Activated CD4-positive, alpha-beta T cell treated with anti-CD3 and anti-CD28 coated beads, Interleukin-2, Interleukin-6, amounts not matched to agents 100 ng/mL and 50 ng/mL, durations not matched to agents 16 hours and 8 hours (primary cell): ENCODE measurements around the gene KRT83.

Source experiments
- DNase-seq: peaks from one replicate; pipeline ENCODE4 v3.0.0-alpha.2; 2020

Gene KRT83

DNA sequence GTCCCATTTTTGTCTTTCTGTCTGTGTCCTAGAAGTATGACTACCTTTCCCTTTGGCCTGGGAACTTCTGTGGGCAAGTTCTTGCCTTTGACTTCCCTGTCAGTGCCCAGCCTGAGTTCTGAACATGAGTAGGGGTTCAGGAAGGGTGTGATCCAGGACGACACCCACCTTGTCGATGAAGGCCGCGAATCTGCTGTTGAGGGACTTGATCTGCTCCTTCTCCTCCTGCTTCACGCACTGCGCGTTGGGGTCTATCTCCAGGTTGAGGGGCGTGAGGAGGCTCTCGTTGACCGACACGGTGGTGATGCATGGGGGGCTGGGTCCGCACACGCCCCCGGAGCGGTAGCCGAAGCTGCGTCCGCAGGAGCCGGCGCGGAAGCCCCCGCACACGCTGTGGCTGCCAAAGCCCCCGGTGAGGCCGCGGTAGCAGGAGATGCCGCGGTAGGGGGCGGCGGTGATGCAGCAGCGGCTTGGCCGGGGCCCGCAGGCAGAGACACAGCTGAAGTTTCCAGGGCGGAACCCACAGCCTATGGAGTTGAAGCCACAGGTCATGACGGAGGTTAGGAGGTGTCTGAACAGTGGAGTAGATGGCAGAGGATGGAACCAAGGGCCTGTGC, at the start of gene KRT83:
KRT83 (minus strand) TSS at position 615 of the 617 bp plus-strand sequence; CDS start at position 552, 63 bp downstream.
- DNase-seq: no peak

DNA sequence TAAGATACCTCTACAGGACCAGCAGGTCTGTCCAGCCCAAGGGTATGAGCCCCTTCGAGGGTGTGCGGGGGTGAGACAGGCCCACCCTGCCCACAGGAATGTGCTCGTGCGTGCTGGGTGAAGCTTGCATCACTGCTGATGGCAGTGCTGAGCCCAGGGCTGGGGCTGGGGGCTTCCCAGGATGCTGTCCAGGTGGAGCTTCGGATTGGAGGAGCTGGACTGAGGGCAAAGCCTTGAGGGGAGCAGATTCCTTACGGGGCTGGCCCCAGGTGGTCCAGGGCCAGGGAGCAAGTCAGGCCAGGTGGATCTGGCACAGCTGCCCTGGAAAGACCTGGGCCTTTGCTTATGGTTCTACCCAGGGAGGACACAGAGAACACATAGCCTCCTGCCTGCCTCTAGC, 48.6 kb upstream of the KRT83 start:
- no peak for DNase-seq

DNA sequence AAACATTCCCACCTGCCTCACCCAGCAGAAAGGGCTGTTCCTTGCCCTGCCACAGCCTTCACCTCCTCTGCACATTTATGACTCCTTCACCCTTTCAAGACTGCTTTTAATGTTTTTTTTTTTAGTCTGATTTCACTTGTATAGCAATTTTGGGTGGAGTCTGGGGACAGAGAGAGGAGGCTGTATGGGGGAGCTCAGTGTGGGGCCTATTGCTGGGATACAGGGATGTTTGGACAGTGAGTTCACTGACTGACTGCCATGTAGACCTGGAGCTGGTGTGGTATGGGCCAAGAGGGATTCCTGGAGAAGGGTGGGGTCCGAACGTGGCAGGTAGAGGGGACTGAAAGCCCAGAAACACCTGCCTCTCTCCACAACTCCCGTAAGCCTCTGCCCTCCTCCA, 48.0 kb upstream of the KRT83 start:
- no peak for DNase-seq

DNA sequence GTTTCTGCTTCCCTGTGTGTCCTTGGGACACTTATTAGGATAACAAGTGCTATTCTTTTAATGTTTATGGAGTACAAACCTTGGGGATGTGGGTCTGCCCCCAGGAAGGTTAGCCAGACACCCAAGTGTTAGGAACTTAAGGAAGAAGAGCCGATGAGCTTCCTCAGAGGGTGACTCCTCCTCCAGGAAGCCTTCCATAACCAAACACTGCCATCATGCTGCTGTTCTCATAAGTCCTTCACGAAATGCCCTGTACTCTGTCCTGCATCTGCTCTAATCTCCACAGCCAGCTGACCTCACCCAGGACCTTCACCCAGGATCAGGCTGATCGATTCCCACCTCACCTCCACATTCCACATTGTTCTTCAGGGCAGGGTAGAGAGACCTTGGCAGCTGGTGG, 47.3 kb upstream of the KRT83 start:
- DNase-seq: no peak

DNA sequence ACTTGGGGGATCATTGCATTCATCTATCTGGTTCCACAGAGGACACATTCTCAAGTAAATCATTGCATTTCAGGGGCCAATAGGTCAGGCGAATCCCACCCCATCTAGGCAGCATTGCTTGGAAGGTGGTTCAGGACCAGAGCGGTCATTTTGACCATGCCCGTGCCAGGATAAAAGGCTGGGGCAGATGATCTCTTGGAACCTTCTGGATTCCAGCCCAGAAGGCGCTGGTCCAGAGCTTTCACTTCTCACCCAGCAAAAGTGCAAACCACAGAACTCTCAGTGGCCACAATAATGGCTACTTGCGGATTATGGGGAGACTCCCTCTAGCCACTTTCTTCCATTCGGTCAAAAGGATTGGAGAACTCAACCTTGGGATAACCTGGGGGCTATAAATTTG, 46.7 kb upstream of the KRT83 start:
- no peak for DNase-seq

DNA sequence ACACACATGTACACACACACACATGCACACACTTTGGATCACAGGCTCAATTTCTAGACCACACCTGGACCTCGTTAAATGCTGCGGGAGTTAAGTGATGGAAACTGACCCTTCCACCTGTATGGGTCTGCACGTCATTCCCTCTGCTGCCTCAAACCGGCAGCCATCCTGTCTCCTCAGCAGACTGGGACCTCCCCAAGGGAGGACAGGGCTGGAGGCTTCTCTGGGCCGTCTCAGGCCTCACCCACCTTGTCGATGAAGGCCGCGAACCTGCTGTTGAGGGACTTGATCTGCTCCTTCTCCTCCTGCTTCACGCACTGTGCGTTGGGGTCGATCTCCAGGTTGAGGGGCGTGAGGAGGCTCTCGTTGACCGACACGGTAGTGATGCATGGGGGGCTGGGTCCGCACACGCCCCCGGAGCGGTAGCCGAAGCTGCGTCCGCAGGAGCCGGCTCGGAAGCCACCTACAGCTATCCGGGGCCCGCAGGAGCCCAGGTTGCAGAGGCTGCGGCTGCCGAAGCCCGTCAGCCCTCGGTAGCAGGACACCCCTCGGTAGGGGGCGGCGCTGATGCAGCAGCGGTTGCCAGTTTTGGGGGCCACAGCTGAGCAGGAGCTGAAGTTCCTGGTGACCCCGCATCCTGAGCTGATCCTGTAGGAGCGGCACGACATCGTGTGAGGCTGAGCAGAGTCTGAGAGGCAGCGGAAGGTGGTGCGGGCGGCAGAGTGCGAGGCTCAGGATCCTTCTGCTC, 45.7 kb upstream of the KRT83 start, which contains the start of gene KRT85:
KRT85 (minus strand) TSS at position 744 of the 748 bp plus-strand sequence; CDS start at position 668, 76 bp downstream.
- DNase-seq: no peak

DNA sequence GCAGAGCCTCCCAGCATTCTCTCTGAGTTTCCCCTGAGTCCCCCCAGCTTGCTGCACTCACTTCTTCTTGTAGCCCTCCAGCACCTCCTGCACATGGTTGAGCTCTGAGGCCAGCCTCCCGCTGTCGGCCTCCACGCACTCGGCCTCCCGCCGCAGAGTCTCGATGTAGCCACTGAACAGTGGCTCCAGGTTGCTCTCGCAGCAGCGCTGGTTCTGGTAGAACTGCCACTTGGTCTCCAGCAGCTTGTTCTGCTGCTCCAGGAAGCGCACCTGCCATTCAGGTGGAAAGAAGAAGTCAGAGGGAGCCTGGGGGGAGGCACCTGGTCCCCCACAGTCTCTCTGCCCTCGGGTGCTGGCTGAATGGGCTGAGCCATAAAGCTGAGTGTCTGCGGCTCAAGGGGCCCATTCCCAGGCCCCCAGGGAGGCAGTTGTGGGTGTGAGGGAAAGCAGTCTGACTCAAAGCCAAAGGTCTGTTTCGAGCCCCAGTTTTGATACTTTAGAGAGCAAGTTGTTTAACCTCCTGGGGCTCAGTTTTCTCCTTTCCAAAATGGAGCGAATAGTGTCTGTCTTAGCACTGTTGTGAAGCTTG, 43.8 kb upstream of the KRT83 start:
- DNase-seq: no peak

DNA sequence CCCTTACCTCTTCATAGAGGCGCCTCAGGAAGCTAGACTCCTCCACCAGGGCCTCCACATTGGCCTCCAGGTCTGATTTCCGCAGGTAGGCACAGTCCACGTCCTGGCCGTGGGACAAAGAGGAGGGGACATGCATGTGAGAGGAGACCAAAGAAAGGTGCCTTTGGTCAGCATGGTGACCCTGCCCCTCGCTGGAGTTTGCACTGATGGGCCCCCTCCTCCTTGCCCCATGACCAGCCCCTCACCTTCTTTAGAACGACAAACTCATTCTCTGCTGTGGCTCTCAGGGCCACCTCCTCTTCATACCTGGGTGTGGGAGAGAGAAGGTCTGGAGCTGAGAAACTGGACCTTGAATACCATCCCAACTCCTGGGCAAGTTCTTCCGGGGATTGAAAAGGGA, 42.9 kb upstream of the KRT83 start:
- DNase-seq: no peak

DNA sequence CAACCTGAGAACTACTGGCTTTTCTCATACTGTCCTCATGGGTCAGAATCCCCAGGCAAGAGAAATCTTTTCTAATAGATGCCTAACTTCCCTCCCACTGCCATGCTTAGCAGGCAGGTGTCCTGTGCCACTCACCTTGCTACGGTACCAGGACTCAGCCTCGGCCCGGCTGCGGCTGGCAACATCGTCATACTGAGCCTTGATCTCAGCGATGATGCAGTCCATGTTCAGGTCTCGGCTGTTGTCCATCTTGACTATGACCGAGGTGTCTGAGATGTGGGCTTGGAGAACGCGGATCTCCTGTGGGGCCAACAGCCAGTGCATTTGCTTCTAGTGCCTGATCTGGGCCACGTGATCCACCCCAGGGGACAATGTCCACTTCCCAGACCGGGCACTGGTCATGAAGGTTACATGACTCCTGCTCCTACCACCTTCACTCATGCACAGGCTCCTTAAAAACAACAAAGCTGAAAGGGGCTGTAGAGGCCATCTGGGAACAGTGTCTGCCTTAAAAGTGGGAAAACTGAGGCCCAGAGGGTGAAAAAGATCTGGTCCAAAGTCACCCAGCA, 42.0 kb upstream of the KRT83 start:
- no peak for DNase-seq

DNA sequence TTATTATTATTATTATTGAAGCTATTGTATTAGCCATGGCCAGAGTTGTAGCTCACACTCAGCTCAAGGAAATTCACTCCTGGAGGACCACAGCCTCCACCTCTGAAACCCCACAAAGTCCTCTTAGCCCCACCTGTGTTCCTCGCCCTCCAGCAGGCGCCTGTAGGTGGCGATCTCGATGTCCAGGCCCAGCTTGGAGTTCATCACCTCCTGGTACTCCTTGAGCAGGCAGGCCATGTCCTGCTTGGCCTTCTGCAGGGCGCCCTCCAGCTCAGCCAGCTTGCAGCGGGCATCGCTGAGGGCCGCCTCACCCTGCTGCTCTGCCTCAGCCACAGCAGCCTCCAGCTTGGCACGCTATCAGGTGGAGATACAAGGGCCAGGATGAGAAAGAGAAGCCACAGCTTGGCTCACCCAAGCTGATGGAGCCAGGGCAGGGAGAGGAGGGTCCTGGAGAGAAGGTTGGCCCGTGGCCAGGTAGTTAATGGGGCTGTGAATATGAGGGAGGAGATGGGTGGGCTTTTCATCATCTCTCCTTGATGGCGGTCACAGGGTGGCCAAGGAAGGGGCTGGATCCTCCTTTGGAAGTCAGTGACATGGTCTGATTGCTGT, 41.0 kb upstream of the KRT83 start:
- DNase-seq: peak; percentile 11

DNA sequence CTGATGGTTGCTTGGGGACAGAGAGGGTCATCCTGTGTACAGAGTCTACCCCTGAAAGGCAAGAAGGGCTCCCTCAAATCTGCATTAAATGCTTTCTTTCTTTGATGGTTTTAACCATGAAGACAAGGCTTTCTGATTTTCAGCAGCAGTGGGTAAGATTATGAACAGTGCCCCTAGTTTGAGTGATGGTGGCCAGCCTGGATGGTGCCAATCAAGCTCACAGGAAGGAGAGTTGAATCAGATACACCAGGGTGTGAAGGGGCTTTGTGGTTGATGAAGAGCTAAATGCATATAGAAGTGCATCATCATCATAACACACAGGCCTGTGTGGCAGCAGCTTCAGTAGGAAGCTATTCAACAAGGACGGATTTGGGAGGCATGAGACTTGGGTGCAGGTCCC, 40.4 kb upstream of the KRT83 start:
- DNase-seq: no peak

DNA sequence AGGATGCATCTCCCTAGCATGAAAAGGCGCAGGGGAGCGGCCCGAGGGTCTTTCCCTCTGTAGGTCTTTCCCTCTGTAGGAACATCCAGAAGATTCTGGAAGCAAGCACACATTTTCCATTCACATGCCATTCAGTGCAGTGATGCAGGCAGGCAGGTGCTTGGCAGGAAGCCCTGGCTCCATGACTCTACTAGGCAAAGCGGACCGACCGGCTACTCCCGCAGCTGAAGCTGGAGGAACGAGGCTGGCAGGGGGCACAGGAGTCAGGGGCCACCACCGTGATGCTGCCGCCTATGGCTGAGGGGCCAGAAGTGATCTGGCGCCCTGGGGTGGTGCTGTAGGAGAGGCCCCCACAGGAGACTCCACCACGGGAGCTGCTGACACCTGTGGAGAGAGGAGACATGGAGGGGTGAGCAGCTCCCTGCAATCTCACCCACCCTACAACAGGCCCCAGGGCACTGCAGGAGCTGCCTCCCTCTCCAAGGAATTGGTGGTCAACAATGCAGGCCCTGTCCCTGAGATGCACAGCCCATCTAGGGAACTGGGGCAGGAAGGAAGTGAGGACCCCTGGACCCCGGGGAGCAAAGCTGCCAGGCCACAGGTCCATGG, 39.6 kb upstream of the KRT83 start:
- DNase-seq: no peak

DNA sequence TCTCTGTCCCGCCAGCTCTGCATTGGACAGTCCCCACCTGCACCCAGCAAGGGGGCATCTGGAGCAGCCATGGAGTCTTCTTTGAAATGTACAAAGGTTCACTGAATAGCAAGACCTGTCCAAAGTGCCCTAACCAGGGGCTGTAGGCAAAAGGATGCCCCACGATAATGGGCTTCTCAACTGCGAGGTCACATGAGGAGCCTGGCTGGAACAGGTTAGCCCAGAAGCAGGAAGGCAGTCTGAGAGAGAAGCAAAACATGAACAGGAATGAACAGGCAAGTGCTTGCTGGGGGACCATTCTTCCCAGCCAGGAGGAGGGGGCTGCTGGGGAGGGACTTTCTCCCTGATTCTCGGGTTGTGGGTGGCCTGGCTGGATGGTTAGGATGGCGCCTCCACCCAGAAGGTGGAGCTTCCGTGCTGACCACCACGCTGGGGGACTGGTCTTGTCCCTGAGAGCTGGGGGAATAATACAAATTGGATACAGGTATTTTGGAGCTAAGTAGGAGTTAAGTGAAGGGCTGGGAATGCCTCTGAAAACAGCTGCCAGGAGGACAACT, 39.0 kb upstream of the KRT83 start:
- DNase-seq: no peak

DNA sequence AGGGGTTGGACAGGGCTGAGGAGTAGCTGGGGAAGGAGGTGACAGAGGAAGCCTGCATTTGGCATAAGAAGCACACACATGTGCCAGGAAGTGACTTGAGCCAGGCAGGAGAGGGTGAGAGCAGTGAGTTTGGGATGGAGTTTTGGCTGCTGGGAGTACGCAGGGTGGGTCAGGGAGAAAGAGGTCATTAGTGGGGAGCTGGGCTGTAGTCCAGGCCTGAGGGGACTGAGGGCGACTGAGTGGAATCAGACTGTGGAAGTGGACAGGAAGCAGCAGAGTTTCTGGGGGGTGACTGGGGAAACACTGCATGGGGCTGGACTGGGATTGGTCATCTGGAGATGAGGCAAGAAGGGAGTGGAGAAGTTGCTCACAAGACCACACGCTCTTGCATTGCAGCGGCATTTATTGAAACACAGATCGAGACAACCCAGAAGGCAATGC, 38.4 kb upstream of the KRT83 start:
- no peak for DNase-seq

DNA sequence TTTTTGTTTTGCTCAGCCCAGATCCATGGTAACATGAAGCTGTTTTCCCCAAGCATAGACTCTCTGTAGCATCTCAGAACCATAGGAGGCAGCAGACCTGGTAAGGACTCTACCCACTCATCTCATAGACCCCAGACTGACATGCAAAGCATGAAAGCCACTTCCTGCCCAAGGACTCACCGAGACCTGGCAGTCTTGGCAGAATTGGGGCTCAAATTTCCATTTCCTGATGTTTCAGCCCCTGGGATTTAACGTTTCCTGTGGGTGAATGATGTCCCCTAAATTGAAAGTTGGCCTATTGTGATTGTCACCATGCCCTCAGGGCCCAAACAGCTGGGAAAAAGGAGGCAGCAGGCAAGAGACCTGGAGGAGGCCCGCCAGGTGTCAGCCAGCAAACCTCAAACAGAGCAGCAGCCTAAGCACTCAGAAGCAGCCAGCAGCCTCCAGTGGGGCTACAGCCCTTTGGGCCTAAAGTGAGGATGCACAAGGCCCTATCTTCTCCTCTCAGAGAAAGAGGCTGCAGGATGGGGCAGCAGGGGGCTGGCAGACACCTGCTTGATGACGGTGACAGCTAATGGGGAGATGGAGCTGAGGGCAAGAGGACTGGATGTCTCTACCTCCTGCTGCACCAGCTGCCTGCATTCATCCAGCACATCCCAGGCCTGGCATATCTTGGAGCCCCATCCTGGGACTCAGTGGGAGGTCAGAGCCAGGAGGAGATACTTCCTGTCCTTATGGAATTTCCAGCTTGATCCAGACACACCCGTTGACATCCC, 37.6 kb upstream of the KRT83 start:
- DNase-seq: peak; percentile 13

DNA sequence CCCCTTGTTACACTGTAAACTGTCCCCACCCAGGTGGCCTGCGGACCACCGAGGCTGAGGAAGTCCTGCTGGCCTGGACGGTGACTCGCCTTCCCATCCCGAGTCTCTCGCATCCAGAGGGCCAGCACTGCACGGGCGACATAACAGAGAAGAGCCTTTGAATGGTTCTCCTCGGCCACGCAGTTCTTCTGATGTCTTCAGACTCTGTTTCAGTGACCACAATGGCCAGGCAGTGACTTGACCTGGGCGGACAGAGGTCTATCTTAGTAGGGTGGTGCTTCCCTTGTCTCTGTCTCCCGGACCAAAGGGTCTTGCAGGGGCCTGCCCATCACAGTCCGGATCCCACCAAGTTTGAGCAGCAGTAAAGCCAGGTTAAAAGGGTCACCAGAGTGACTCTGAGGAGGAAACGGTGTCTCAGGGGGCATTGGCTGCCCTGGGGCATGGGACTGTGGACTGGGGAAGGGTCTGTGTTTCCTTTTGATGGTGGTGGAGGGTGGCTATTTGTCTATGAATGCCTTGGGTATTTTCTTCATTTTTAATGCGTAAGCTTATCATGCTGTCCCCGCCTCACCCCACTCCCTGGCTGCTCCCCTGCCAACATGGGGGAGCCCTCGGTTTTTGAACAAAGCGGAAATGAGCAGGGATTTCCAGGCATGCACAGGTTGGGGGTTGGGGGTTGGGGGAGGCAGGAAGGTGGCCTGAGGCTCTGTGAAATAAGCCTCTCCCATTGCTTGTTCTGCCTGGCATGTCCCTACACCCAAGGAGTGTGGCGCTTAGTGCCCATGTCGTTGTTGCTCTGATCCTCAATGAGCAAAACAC, 35.8 kb upstream of the KRT83 start:
- DNase-seq: no peak

DNA sequence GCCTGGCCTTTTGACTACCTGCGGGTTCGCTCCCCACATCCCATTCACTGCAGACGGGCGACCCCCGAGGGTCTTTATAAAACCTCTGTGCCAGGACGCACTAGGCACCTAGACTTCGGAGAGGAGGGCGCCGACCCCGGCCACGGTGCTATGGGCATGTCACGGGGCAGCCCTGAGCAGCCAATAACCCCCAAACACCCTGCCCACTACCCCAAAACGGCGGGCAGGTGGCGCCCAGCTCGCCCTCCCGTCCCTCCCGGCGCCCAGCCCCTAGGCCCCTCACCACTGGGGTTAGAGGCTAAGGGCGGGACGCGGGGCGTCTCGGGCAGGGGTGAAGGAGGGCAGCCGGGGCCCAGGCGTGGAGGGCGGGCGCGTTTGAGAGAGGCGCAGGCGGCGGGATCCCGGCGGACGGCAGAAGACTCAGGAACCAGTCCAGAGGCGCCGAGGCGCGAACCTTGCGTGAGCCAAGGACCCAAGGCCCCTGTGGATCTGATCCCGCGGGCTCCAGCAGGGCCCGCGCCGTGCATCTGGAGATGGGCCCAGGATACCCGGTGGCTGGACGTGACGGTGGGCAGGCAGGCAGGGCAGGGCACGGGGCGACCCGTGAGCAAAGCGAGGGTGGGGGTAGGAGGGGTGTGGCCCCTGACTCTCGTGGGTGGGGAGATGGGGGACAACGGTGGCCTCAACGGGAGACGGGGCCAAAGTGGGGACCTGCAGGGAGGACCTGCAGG, 35.0 kb upstream of the KRT83 start:
- DNase-seq: no peak

DNA sequence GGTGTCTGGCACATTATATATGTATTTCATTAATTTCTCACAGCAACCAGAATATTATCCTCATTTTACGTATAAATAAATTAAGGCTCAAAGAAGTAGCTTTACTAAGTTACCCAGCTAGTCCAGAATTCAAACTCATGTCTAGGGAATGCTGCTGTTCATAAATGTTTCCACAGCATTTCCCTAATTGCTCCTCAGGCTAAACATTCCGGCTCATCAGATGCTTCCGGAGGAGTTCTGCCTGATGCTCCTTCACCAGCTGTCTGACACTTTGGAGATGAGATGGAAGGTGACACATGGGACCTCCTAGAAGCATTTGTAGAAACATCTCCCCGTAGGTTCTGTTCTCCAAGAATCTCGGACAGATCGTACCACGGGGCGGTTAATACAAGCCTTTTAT, 34.0 kb upstream of the KRT83 start:
- no peak for DNase-seq

DNA sequence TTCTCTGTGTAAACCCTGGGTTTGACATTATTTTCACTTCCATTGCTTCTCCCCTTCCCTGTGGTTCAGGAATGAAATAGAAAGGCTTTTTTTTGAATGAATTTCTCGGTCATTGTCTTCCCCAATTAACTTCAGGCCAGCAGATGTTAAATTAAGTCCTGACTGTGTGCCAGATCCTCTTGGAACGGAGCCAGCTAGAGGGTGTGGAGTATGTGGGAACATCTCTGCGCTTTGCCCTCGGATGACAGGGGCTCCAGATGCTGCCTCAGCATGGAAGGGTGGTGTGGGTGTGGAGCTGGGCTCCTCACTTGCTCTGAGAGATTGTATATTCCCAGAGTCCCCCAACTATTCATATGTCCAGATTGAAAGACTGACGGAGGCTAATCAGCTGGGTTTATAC, 33.0 kb upstream of the KRT83 start:
- DNase-seq: no peak

DNA sequence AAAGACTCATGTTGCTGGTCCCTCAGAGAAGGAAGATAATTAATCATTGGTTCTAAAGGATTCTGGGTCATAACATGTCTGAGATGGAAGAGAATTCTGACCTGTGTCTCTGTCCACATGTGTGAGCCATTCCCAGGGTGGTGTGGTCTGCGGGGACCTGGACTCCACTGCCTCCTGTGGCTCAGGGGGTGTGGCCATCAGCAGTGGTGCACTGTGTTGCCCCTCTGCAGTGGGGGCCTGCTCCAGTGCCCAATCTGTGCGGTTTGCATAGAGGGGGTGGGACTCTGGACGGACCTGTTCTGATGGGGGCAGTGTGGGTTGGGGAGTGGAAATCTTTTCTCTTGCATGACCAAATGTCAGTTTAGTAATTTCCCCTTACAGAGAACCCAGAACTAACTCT, 32.6 kb upstream of the KRT83 start:
- DNase-seq: no peak
